Measurements from ENCODE around the gene TSPAN31.

Gene TSPAN31

GRCh38 chr12:57751788-57752667, 7.2 kb downstream of the TSPAN31 start, which contains the start of gene CDK4:
CDK4 (minus strand) TSS chr12:57752310; CDS start chr12:57751717, 593 bp downstream.
- peak; percentile 89 to 99 (median 96) for DNase-seq (ENCODE audit: low read depth in 3 of 3, low spot score in 1 of 3)

DNA sequence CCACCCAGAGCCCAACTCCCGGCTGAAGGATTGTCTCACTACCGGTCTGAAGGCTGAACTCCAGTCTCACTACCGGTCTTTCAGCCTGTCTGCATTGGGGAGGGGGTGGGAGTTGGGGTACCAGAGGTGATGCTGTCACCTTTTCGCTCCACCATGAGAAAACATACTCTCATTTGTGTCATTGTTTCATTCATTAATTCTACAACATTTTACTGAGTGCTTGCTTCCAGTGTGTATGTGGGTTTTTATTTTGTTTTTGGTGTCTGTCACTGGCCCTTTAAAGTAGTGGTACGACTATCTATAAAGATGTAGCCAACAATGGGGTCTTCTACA, 7.8 kb downstream of the TSPAN31 start:
- no peak for DNase-seq (ENCODE audit: low read depth in 3 of 3, low spot score in 1 of 3)

DNA sequence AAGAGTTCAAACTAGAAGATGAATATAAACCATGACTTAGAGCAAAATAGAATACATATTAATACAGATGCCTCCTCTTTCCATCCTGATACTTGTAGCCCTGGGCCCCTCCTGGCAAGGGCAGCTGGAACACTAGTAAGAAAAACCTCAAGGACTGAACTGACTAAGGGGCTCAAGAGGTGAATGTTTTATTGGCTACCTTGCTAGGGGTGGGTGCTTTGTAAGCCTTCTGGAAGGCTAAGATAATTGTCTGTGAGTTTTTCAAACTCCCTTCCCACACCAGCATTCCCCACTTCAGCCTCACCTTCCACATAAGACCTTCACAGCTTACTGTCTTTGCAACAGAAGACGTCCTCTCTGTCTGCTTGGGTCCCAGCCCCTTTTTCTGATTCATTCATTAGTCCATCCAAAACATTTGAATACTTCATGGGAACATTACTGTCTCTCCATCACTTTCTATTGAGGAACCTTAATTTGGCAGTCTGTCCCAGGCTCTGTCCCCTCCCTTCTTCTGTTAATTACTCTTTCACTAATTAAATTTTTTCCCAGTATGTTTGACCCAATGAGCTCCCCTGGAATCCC, 9.0 kb downstream of the TSPAN31 start:
- DNase-seq (ENCODE audit: low read depth in 3 of 3, low spot score in 1 of 3) = no peak

DNA sequence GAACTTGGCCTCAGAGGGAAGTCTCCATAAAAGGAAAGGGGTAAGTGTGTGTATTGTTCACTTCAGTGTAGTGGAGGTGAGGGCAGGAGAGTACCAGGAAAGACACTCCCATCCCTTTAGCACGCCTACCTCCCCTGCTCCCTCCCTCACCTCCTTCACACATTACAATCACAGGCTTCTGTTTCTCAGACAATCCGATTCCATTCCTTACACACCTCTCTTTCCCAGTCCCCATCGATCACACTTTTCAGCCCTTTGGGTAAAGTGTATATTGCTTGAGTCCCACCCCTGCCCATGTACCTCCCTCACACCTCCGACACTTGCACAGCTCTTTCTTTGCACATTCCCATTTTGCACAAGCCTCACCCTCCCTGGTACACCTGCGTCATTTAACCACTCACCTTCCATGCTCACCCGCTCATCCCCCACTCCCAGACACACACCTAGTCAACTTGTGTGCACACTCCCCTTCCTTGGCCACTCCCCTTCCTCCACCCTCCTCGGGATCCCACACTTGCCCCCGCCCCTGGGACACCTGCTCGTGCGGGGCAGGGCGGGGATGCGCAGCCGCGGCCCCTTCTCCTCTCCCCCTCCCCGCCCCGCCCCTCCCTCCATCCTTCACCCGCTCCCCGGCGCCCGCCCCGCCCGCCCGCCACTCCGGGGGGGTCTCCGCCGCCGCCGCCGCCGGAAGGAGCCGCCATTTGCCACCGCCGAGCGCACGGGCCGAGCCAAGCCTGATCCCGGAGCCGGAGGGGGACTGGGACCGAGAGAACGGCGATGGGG, 9.8 kb downstream of the TSPAN31 start, which contains the start of gene MARCHF9:
TSS of gene MARCHF9 (plus strand) at position 693 of the 783 bp plus-strand sequence. CDS start 426 bp downstream, outside the sequence.
- DNase-seq (ENCODE audit: low read depth in 3 of 3, low spot score in 1 of 3) = peak; percentile 64 to 67 (median 65)

DNA sequence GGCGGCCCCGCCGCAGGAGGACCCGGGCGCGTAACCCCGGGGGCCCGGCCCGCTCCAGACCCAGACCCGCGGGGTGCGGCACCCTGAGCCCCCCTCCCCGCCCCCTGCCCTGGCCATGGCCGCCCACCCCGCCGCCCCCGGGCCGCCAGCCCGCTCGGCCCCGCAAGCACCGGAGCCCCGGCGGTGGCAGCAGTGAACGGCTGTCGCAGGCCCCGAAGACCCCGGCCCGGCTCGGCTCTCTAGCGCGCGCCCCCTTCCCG, 10.3 kb downstream of the TSPAN31 start:
- no peak for DNase-seq (ENCODE audit: low read depth in 3 of 3, low spot score in 1 of 3)

- DNase-seq (ENCODE audit: low read depth in 3 of 3, low spot score in 1 of 3) = no peak
Measured at GRCh38 chr12:57755454-57756372, 10.9 kb downstream of the TSPAN31 start.

DNA sequence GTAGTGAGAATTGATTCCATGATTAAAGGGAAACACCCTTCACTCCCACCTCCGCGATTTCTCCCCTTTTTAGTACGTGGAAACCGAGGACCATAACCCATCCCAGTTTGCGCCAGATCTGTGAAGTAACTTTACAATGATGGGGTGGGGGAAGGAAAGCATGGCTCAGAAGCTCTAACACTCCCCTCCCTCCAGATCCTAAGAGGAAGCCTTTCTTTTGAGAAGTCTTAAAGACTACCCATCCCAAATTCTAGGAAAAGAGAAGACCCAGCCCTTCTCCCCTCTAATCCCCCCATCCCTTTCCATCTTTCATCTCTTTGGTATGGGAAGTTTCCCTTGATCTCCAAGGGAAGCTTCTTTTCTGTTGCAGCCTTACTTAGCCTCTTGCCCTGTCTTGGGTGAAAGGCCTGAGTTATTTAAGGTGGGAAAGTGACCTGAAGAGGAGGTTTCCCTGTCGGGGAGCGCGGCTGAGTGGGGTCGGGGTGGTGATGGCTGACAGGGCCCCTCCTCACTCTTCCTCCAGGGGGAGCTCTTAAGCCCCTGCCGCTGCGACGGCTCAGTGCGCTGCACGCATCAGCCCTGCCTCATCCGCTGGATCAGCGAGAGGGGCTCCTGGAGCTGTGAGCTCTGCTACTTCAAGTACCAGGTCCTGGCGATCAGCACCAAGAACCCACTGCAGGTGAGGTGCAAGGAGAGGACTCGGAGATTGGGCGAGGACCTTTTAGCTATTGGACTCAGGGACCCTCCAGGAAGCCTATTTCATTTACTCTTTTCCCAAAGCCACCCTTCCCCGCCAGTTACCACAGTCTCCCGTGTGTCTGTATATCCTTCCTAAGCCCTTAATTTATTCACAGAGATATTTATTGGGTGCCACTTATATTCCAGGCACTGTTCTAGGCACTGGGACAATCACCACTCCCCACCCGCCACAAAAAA, 11.8 kb downstream of the TSPAN31 start:
- peak in 2 of 3 donors; percentile 39 to 56 for DNase-seq (ENCODE audit: low read depth in 3 of 3, low spot score in 1 of 3)

GRCh38 chr12:57757771-57758170, 12.9 kb downstream of the TSPAN31 start:
- no peak for DNase-seq (ENCODE audit: low read depth in 3 of 3, low spot score in 1 of 3)

DNA sequence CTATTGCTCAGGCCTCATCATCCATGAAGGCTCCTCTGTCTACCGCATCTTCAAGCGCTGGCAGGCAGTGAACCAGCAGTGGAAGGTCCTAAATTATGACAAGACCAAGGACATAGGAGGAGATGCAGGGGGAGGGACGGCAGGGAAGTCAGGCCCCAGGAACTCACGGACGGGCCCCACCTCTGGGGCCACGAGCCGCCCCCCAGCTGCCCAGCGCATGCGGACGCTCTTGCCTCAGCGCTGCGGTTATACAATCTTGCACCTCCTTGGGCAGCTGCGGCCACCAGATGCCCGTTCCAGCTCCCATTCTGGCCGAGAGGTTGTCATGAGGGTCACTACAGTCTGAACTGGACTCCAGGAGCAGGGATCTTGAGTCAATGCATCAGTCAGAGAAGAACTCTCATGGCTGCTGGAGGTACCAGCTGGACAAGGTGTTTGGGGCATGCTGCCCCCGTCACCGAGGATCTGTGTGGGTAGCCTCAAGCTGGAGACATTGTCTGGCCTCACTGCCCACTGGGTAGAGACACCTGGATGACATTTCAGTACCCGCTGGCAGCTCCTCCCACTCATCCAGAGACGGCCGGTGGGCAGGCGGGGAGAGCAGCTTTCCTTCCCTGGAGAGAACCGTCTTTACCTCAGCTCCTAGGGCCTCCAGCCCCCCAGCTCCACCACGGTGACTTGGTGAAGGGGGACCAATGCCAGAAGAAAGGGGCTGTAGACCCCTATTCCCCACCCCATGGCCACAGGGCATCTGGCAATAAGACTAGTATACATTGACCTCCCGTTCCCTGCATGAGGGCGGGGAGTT, 13.9 kb downstream of the TSPAN31 start:
- no peak for DNase-seq (ENCODE audit: low read depth in 3 of 3, low spot score in 1 of 3)

DNA sequence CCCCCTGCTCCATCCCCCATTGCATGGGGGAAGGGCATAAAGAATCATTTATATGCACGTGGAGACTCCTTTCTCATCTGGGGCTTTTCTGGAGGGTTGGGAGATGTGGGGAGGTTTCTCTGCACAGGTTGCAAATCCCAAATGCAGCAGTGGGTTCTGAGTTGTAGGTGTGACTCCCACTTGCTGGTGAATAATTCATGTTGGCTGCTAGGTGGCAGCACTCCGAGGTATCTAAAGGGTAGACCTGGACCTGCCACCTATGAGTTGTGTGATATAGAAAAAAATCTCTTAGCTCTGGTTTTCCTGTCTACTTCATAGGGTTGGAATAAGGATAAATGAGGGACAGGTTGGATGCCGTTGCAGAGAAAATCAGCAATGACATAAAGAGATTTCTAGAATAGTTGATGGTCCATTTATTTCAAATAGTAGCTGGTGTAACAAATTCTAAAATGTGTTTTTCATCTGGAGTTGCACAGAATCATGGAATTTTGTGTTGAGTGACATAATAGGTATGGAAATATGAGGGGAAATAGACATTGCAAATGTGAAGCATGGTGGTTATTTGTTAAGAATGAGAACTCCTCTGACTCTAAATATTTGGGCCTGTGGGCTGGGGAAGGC, 14.6 kb downstream of the TSPAN31 start:
- DNase-seq (ENCODE audit: low read depth in 3 of 3, low spot score in 1 of 3) = no peak

DNA sequence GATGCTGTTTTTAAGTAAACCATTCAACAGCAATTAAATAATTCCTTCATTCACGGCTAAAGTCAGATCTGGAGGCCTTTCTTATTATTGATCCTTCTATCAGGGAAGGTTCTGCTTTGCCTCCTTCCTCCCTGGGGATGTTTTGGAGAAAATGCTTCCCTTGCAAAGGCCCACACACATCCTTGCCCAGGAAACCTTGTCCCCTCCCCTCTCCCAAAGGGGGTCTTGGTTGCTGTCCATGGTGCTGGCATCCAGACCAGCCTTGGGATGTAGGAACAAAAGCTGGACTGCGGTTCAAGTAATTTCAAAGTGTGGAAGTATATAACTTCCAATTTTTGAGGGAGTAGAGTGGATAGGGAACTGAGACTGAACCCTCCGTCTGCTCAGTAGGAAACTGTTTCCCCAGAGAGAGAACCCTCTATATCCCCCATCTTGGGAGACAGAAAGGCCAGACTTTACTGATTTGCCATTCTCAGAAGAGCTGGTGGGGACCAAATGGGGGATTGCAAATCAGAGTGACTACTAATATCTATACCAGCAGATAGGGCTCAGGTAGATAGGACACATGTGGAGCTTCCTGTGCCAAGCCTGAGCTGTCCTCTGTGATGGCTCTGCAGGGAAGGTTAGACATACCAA, 15.6 kb downstream of the TSPAN31 start:
- no peak for DNase-seq (ENCODE audit: low read depth in 3 of 3, low spot score in 1 of 3)

DNA sequence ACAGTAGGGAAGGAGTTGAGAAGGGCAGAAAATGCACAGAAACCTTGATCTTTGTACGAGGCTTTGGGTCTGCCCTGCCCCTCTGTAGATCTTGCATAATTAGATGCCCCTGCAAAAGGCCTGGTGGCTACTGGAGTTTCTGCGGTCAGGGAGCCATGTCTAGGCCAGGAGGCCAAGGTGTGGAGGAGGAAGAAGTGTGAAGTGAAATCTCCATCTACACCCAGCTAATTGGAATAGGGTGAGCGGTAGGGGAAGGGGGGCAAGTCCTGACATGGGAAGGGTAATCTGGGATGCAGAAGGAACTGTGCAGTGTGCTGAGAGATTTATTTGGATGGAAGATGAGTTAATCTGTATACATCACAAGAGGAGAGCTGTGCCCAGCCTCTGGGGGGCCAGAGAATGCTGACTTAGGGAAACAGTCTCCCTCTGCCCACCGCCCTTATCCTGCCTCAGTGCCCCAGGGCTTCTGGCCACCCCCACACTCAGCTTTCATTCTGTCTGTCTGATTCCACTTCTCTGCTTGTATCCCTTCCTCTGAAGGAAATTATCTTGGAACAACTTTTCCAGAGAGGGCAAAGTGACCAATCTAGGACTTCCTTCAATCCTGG, 16.7 kb downstream of the TSPAN31 start:
- DNase-seq (ENCODE audit: low read depth in 3 of 3, low spot score in 1 of 3) = no peak

DNA sequence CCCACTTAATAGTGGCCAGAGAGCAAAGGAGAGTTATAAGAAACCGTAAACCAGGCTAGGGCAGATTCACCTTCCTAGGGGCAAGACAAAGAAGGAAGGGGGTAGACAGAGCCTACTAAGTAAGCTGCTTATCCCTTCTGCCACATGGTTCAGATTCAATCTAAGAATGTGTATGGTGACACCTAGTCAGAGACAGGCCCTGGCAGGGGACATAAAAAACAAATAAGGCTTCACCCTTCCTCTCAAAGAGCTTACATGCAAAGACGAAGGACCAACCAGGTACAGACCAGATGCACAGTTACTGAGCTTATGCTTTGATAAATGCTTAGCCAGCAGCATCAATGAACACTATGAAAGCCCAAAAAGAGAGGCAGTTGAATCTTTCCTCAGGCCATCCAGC, 17.6 kb downstream of the TSPAN31 start:
- no peak for DNase-seq (ENCODE audit: low read depth in 3 of 3, low spot score in 1 of 3)

- DNase-seq (ENCODE audit: low read depth in 3 of 3, low spot score in 1 of 3) = no peak
Measured at GRCh38 chr12:57763881-57764661, 19.2 kb downstream of the TSPAN31 start.

- DNase-seq (ENCODE audit: low read depth in 3 of 3, low spot score in 1 of 3) = no peak
Measured at GRCh38 chr12:57764662-57765002, 19.8 kb downstream of the TSPAN31 start.

- DNase-seq (ENCODE audit: low read depth in 3 of 3, low spot score in 1 of 3) = no peak
Measured at GRCh38 chr12:57765003-57765697, 20.3 kb downstream of the TSPAN31 start.

All from stimulated activated CD4-positive, alpha-beta T cell treated with anti-CD3 and anti-CD28 coated beads, TNF-alpha, amount 100 ng/mL, for 1 hour (primary cell).